ENCODE data around the gene SEMA4A. TPM values are rescaled to one million over a fixed set of nuclear protein-coding genes. Genes with fewer than 3 reads are reported as not detected.
"Not testable (repeated sequence)": the region's sequence is repeated elsewhere in the genome, so short reads cannot be mapped to it uniquely, and the experiment has no call there.

The SEMA4A gene
- total and polyA plus RNA-seq, 8 donors = 2.6 to 7.0 (median 4.7) TPM

GRCh38 chr1:156176610-156177210 lies 23.3 kb downstream of the SEMA4A start:
- no peaks in the 10 kb centered on the region for H3K9me3 ChIP-seq
- ATAC-seq (no peak), FAIRE-seq (no peak), DNase-seq (no peak)
- intact Hi-C loops (cut with DNase I) = no loop called here
- no peaks in the 10 kb centered on the region for H3K27me3 ChIP-seq
- H3K4me3 ChIP-seq = no peak overlapping the region
- H3K27ac ChIP-seq = no peak overlapping the region
- WGBS, 2 donors = 76 to 81% methylated on average over 12 of the region's 12 CpGs
- no peaks in the 10 kb centered on the region for H3K4me1 ChIP-seq
- TF ChIP-seq CTCF (IDR thresholded peaks at IDR 0.05) = no peak
- H3K36me3 ChIP-seq = no peaks in the 10 kb centered on the region

GRCh38 chr1:156177919-156178654 lies 24.7 kb downstream of the SEMA4A start:
- no peak overlapping the region for H3K27ac ChIP-seq
- H3K4me1 ChIP-seq = no peaks in the 10 kb centered on the region
- no peaks in the 10 kb centered on the region for H3K9me3 ChIP-seq
- intact Hi-C loops (cut with DNase I) = no loop called here
- FAIRE-seq (no peak), ATAC-seq (no peak), DNase-seq (no peak)
- WGBS, 2 donors = 76 to 81% methylated on average over 7 of the region's 7 CpGs
- no peak for TF ChIP-seq CTCF (IDR thresholded peaks at IDR 0.05)
- H3K27me3 ChIP-seq = no peaks in the 10 kb centered on the region
- H3K4me3 ChIP-seq = no peak overlapping the region
- H3K36me3 ChIP-seq = no peaks in the 10 kb centered on the region

GRCh38 chr1:156180471-156180870 lies 27.1 kb downstream of the SEMA4A start:
- intact Hi-C loops (cut with DNase I) = no loop called here
- H3K9me3 ChIP-seq = no peaks in the 10 kb centered on the region
- H3K36me3 ChIP-seq = no peaks in the 10 kb centered on the region
- FAIRE-seq (no peak), DNase-seq (no peak), ATAC-seq (no peak)
- no peak overlapping the region for H3K27ac ChIP-seq
- H3K4me3 ChIP-seq = no peak overlapping the region
- H3K4me1 ChIP-seq = no peaks in the 10 kb centered on the region
- H3K27me3 ChIP-seq = no peaks in the 10 kb centered on the region
- no peak for TF ChIP-seq CTCF (IDR thresholded peaks at IDR 0.05)
- 87 to 92% methylated on average over 3 of the region's 3 CpGs for WGBS, 2 donors

GRCh38 chr1:156181391-156181924 lies 28.1 kb downstream of the SEMA4A start:
- H3K9me3 ChIP-seq; H3K27ac ChIP-seq; ATAC-seq; FAIRE-seq; H3K4me3 ChIP-seq; H3K4me1 ChIP-seq; intact Hi-C loops (cut with DNase I); H3K36me3 ChIP-seq; DNase-seq; H3K27me3 ChIP-seq: not testable (repeated sequence)
- WGBS, 2 donors = 44 to 45% methylated on average over 7 to 8 of the region's 8 CpGs

- H3K4me3 ChIP-seq; ATAC-seq; H3K27me3 ChIP-seq; intact Hi-C loops (cut with DNase I); H3K36me3 ChIP-seq; H3K4me1 ChIP-seq; DNase-seq; FAIRE-seq; H3K9me3 ChIP-seq; H3K27ac ChIP-seq: not testable (repeated sequence)
- 76 to 77% methylated on average over 12 of the region's 12 CpGs for WGBS, 2 donors
Observed at GRCh38 chr1:156182010-156182779, 28.8 kb downstream of the SEMA4A start.

GRCh38 chr1:156186347-156187177 lies 33.2 kb downstream of the SEMA4A start:
- DNase-seq; FAIRE-seq; intact Hi-C loops (cut with DNase I); H3K27ac ChIP-seq; H3K4me3 ChIP-seq; H3K4me1 ChIP-seq; ATAC-seq; H3K9me3 ChIP-seq; H3K27me3 ChIP-seq; H3K36me3 ChIP-seq: not testable (repeated sequence)
- 95 to 96% methylated on average over 2 of the region's 2 CpGs for WGBS, 2 donors

GRCh38 chr1:156190265-156190664 lies 36.9 kb downstream of the SEMA4A start:
- DNase-seq; FAIRE-seq; H3K36me3 ChIP-seq; ATAC-seq; H3K4me3 ChIP-seq; H3K27me3 ChIP-seq; H3K9me3 ChIP-seq; intact Hi-C loops (cut with DNase I); H3K4me1 ChIP-seq; H3K27ac ChIP-seq: not testable (repeated sequence)
- 74 to 85% methylated on average over 4 of the region's 4 CpGs for WGBS, 2 donors
